ENCODE data around the gene GPR150. TPM values are rescaled to one million over a fixed set of nuclear protein-coding genes. Genes with fewer than 3 reads are reported as not detected.

Gene GPR150
- total and polyA plus RNA-seq, 9 of the 15 experiments (the other 6 are each of a cell fraction or from before 2014, with no cell fraction given) = not detected

DNA sequence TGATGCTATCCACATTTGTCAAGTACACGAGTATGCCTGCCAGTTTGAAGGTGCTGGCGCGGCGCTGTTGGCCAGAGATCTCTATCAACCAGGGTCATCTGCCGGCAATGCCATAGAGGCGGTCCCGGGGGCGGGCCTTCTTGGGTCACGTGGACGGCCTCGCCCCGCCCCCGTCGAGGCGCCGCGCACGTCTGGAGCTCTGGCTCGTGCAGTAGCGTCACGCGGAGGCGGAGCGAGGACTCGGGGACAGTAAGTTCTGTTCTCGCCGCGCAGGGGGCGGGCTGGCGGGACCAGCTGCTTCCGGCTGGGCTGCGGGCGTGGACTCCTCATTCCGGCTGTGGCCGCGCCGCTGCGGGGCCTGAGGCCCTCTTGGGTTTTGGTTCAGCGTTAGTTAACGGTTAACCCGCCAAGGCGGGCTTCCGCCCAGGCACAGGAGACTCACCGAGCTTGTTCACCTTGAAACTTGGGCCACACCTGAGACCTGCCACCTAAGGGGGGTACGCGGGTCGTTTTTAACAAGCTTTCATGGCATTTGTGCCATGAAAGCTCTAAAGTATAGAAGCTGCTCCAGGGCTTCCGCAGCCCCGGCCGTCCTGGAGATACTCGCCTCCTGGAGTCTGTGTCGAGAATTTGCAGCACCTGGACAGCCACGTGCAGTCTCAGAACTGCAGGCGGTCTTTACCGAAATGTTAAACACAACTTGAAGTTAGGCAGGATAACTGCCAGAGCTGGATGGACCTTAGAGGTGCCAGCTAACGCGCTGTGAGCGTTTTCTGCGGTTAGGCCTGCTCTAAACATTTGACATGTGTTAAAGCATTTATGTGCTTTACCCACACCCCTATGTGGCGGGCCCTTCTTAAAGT is 26.9 kb downstream of the GPR150 start, which contains the start of gene RFESD (continued):
- TF ChIP-seq, protein P1, sequence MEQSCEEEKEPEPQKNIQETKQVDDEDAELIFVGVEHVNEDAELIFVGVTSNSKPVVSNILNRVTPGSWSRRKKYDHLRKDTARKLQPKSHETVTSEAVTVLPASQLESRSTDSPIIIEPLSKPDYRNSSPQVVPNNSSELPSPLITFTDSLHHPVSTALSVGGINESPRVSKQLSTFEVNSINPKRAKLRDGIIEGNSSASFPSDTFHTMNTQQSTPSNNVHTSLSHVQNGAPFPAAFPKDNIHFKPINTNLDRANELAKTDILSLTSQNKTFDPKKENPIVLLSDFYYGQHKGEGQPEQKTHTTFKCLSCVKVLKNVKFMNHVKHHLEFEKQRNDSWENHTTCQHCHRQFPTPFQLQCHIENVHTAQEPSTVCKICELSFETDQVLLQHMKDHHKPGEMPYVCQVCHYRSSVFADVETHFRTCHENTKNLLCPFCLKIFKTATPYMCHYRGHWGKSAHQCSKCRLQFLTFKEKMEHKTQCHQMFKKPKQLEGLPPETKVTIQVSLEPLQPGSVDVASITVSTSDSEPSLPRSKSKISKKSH (CRISPR knock-in tag; IDR thresholded peaks at IDR 0.05) = no peak
- TF ChIP-seq HNRNPLL (IDR thresholded peaks at IDR 0.05; ENCODE audit: low read depth, low read length, poor library complexity, severe bottlenecking) = peak; percentile 61
- no peak for TF ChIP-seq BRF1 (IDR thresholded peaks at IDR 0.05; ENCODE audit: borderline replicate concordance, extremely low read depth, insufficient read length)
- TF ChIP-seq SAP30 (IDR thresholded peaks at IDR 0.05; ENCODE audit: borderline replicate concordance, insufficient read depth, low read depth, low read length, poor library complexity, severe bottlenecking) = peak; percentile 36
- TF ChIP-seq MYNN (IDR thresholded peaks at IDR 0.05) = no peak
- TF ChIP-seq MYNN (CRISPR knock-in tag; IDR thresholded peaks at IDR 0.05) = no peak
- TF ChIP-seq, protein P2, sequence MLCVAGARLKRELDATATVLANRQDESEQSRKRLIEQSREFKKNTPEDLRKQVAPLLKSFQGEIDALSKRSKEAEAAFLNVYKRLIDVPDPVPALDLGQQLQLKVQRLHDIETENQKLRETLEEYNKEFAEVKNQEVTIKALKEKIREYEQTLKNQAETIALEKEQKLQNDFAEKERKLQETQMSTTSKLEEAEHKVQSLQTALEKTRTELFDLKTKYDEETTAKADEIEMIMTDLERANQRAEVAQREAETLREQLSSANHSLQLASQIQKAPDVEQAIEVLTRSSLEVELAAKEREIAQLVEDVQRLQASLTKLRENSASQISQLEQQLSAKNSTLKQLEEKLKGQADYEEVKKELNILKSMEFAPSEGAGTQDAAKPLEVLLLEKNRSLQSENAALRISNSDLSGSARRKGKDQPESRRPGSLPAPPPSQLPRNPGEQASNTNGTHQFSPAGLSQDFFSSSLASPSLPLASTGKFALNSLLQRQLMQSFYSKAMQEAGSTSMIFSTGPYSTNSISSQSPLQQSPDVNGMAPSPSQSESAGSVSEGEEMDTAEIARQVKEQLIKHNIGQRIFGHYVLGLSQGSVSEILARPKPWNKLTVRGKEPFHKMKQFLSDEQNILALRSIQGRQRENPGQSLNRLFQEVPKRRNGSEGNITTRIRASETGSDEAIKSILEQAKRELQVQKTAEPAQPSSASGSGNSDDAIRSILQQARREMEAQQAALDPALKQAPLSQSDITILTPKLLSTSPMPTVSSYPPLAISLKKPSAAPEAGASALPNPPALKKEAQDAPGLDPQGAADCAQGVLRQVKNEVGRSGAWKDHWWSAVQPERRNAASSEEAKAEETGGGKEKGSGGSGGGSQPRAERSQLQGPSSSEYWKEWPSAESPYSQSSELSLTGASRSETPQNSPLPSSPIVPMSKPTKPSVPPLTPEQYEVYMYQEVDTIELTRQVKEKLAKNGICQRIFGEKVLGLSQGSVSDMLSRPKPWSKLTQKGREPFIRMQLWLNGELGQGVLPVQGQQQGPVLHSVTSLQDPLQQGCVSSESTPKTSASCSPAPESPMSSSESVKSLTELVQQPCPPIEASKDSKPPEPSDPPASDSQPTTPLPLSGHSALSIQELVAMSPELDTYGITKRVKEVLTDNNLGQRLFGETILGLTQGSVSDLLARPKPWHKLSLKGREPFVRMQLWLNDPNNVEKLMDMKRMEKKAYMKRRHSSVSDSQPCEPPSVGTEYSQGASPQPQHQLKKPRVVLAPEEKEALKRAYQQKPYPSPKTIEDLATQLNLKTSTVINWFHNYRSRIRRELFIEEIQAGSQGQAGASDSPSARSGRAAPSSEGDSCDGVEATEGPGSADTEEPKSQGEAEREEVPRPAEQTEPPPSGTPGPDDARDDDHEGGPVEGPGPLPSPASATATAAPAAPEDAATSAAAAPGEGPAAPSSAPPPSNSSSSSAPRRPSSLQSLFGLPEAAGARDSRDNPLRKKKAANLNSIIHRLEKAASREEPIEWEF (CRISPR knock-in tag; IDR thresholded peaks at IDR 0.05) = no peak
- no peak for TF ChIP-seq POLR3G (IDR thresholded peaks at IDR 0.05; ENCODE audit: extremely low read depth, insufficient read length, insufficient replicate concordance)
- no peak for TF ChIP-seq BCL6 (CRISPR knock-in tag; IDR thresholded peaks at IDR 0.05)
- TF ChIP-seq ILF3 (IDR thresholded peaks at IDR 0.05; ENCODE audit: borderline replicate concordance) = no peak; the same call in 1 of the 2 replicates
- TF ChIP-seq HDAC1 (IDR thresholded peaks at IDR 0.05) = peak in 1 of 2 experiments; percentile 72; a peak in 2 of 4 replicates
- TF ChIP-seq, protein P3, sequence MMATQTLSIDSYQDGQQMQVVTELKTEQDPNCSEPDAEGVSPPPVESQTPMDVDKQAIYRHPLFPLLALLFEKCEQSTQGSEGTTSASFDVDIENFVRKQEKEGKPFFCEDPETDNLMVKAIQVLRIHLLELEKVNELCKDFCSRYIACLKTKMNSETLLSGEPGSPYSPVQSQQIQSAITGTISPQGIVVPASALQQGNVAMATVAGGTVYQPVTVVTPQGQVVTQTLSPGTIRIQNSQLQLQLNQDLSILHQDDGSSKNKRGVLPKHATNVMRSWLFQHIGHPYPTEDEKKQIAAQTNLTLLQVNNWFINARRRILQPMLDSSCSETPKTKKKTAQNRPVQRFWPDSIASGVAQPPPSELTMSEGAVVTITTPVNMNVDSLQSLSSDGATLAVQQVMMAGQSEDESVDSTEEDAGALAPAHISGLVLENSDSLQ (IDR thresholded peaks at IDR 0.05) = peak; percentile 83
- TF ChIP-seq, protein P4, sequence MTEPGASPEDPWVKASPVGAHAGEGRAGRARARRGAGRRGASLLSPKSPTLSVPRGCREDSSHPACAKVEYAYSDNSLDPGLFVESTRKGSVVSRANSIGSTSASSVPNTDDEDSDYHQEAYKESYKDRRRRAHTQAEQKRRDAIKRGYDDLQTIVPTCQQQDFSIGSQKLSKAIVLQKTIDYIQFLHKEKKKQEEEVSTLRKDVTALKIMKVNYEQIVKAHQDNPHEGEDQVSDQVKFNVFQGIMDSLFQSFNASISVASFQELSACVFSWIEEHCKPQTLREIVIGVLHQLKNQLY (CRISPR knock-in tag; conservative IDR thresholded peaks at IDR 0.05) = no peak
- TF ChIP-seq C11orf30 (IDR thresholded peaks at IDR 0.05; ENCODE audit: low read depth) = no peak
- no peak for TF ChIP-seq ZNF282 (CRISPR knock-in tag; IDR thresholded peaks at IDR 0.05)
- no peak for TF ChIP-seq ZZZ3 (IDR thresholded peaks at IDR 0.05)
- no peak for TF ChIP-seq ZNF445 (CRISPR knock-in tag; IDR thresholded peaks at IDR 0.05; ENCODE audit: low read depth)
- peak; percentile 74; the same call in 1 of the 2 replicates for TF ChIP-seq GATAD2A (IDR thresholded peaks at IDR 0.05)
